Activated naive CD4-positive, alpha-beta T cell treated with anti-CD3 and anti-CD28 coated beads, Interleukin-2, amount 50 U/mL, for 16 hours (primary cell): ENCODE results near the gene TNNI3K.

ENCODE experiments used
- DNase-seq: peaks from one replicate; pipeline ENCODE4 v3.0.0-alpha.2; 2020

TNNI3K gene

GRCh38 chr1:74317663-74318062 lies 82.5 kb downstream of the TNNI3K start:
- no peak for DNase-seq

- no peak for DNase-seq
These were observed 88.8 kb downstream of the TNNI3K start for GRCh38 chr1:74323937-74324473.

- DNase-seq = no peak
These were observed 89.7 kb downstream of the TNNI3K start for GRCh38 chr1:74324684-74325448.

GRCh38 chr1:74328851-74329250 lies 93.7 kb downstream of the TNNI3K start:
- DNase-seq = no peak

- no peak for DNase-seq
These were observed 98.1 kb downstream of the TNNI3K start for GRCh38 chr1:74333244-74333643.

GRCh38 chr1:74334147-74334546 lies 99.0 kb downstream of the TNNI3K start:
- no peak for DNase-seq

- DNase-seq = no peak
These were observed 105.5 kb downstream of the TNNI3K start for GRCh38 chr1:74340656-74341055.

- no peak for DNase-seq
These were observed 106.6 kb downstream of the TNNI3K start for GRCh38 chr1:74341702-74342339.

GRCh38 chr1:74343216-74343615 lies 108.0 kb downstream of the TNNI3K start:
- no peak for DNase-seq

GRCh38 chr1:74344387-74344786 lies 109.2 kb downstream of the TNNI3K start:
- DNase-seq = no peak

- DNase-seq = no peak
These were observed 121.3 kb downstream of the TNNI3K start for GRCh38 chr1:74356493-74356892.

GRCh38 chr1:74357150-74357549 lies 122.0 kb downstream of the TNNI3K start:
- DNase-seq = no peak

- DNase-seq = no peak
These were observed 122.6 kb downstream of the TNNI3K start for GRCh38 chr1:74357756-74358155.

- DNase-seq = no peak
These were observed 127.5 kb downstream of the TNNI3K start for GRCh38 chr1:74362691-74363090.

GRCh38 chr1:74363220-74363619 lies 128.0 kb downstream of the TNNI3K start:
- DNase-seq = no peak

GRCh38 chr1:74367175-74367813 lies 132.1 kb downstream of the TNNI3K start:
- no peak for DNase-seq

- DNase-seq = no peak
These were observed 133.1 kb downstream of the TNNI3K start for GRCh38 chr1:74368335-74368734.

- no peak for DNase-seq
These were observed 140.2 kb downstream of the TNNI3K start for GRCh38 chr1:74375376-74375775.

- no peak for DNase-seq
These were observed 145.1 kb downstream of the TNNI3K start for GRCh38 chr1:74380252-74380651.

GRCh38 chr1:74388855-74389254 lies 153.7 kb downstream of the TNNI3K start:
- DNase-seq = no peak

- no peak for DNase-seq
These were observed 157.0 kb downstream of the TNNI3K start for GRCh38 chr1:74392186-74392585.

GRCh38 chr1:74392840-74393239 lies 157.7 kb downstream of the TNNI3K start:
- no peak for DNase-seq

GRCh38 chr1:74395571-74395970 lies 160.4 kb downstream of the TNNI3K start:
- DNase-seq = no peak

- no peak for DNase-seq
These were observed 161.3 kb downstream of the TNNI3K start for GRCh38 chr1:74396462-74396861.
